ENCODE measurements around the gene IFI27.

The IFI27 gene

DNA sequence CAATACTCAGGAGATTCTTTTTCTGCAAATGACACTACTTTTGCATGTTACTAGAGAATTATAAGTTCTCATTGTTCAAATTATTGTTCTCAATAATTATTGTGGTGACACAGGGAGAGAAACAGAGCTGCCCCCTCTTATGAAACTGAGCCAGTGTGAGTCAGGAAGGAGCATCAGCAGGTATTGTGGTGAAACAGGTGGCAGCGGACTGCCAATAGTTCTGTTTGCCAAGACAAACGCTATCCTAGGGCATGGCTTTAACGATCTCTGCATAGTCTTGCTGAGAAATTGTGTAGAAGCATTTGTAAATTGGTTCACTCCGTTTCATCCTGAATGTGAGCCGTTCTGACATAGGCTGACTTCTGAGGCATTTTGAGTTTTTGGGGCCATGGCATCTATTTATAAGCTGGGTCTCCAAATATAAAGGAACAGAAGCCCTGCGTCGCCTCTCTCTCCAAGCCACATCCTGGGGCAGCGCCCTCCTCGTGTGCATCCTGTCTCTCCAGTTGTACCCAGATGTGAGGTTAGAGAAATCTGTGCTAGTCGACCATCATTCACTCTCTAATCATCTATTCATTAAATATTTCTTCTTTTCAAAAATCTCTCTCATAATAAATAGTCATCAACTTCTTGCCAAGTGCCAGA is 47.8 kb downstream of the IFI27 start:
- ATAC-seq = peak; percentile 64 to 74

DNA sequence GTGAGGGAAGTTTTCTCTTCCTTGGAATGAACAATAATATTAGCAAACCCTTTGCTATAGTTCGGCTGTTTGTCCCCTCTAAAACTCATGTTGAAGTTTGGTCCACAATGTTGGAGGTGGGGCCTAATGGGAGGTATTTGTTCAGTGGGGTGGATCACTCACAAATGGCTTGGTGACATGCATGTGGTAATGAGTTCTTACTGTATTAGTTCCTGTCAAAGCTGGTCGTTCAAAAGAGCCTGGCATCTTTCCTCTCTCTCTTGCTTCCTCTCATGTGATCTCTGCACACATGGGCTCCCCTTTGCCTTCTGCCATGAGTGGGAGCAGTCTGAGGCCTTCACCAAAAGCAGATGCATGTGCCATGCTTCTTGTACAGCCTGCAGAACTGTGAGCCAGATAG is 50.5 kb downstream of the IFI27 start:
- ATAC-seq = no peak

DNA sequence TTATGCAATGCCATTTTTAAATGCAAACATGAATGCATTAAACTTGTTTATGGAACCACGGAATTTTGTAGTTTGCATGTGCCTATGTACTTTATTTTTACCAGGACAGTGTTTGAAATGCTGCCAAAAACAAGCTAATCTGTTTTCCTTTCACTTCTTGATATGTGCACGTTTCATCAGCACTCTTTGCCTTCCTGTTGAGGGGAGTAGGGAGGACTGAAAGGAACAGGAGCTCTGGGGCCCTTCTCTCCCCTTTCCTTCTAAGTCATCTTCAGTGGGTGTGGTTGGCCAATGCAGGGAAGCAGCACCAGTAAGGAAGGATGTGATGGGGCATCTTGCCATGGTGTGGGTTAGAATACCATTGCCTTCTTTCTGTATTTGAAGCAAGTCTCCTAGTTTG is 51.4 kb downstream of the IFI27 start:
- ATAC-seq = no peak

DNA sequence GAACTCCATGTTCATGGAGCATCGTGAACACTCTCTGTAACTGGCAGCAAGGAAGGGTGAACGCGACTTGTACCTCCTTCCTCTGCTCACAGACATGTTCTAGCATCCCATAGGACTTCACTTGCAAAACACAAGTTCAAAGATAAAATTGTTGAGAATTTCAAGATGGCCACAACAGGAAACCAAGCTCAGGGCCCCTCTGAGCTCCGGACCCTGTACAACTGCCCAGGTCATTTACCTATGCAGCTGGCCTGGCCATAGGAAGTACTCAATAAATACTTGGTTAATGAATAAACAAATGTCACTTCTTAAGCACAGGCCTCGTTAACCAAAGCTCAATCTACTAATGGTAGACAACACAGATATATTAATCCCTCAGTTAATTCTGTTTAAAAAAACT is 51.9 kb downstream of the IFI27 start:
- ATAC-seq = no peak

DNA sequence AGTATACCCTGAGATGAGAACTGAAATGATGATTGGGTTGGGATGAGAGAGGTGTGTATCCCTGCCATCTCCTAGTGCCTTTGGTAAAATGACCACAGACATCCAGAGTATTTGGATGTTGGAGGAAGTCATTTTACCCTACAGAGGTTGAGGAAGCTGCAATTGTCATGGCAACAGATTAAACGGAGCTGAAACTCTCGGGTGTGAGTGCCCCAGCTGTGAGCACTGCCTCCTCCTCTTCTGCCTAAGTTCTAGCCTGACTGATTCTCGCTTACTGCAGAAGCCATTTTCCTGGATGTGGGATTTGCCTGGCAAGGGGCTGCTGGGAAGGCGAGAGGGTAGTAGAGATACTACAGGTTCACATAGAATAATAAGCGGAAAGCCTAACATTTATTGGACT is 53.3 kb downstream of the IFI27 start:
- ATAC-seq = no peak

DNA sequence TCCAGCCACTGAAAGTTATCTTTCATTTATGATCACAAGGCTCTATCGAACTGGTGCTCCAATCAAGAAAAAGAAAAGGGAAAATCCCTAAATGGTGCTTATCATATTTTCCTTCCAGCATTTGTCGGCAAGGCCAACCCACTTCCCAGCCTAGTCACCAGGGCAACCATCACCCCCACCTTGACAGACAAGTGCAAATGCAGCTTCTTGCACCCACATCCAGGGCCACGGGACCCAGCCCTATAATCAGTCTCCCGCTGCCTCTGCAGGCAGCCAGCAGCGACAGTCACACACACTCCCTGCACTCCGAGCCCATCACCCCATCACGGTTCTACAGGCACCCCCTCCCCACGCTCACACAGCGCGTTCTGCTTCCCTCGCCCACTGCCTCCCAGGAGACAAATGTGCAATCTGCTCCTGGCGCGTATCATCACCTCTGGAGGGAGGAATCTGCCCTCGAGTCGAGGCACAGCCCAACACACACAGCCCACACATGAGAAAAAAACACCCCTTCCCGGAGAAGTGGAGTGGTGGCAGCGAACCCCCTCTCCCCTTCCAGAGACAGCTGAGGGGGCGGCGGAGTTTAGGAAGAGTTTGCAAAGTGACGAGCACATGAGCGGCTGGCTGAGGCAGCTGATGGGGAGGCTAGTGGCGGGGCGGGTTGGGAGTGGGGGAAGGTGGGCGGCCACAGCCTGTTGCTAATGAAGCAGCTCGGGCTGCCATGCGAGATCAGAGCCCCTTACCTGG is 54.3 kb downstream of the IFI27 start:
- no peak for ATAC-seq

DNA sequence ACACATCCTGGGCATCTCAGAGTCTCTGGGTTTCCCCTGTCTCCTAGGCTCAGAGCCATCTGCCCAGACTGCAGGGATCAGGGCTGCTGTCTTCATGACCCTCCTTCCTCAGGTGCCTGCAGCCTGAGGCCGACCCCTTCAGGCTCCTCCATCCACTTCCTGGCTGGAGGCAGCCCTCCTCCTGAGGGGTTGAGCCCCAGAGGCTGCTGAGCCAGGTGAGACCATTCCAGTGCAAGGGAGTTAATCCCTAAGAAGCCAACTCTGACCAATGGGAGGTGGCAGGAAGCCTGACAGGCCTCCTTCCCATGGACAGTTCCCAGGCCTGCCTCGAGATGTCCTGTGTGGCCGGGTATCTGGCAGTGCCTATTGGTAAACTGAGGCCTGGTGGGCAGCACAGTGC is 55.2 kb downstream of the IFI27 start:
- no peak for ATAC-seq
